IMR-90 (cell line): ENCODE measurements around the gene PNMA6F. TPM values are rescaled to one million over a fixed set of nuclear protein-coding genes. Genes with fewer than 3 reads are reported as not detected.

Experiments used
- ATAC-seq: fragments of 200-7000 bp; cut with Tn5 transposase; 2 replicates; pipeline ENCODE4 v1.9.1; 2020; ENCODE audit warnings: low read depth, mild to moderate bottlenecking, moderate library complexity
- BruUV-seq: library from RNA; stranded (reverse); fragments of 400-500 nt; replicated peaks from 2 replicates; lab custom pipeline; 2021; lab: Mats Ljungman, UMichigan
- CTCF ChIA-PET: fragments of 300-600 bp; formaldehyde crosslinking; extraction: SDS; loops from one replicate; lab custom pipeline; 2021; ENCODE audit warnings: antibody characterized with exemption; lab: Yijun Ruan, JAX
- POLR2A ChIA-PET: fragments of 300-600 bp; sonication (Branson Sonifier 250); formaldehyde crosslinking; loops from one replicate; lab custom pipeline; 2022; ENCODE audit warnings: antibody characterized with exemption; ENCODE audit not compliant: unreplicated experiment; lab: Charles Lee
- DNase-seq: peaks from one replicate; pipeline ENCODE4 v3.0.0; 2013
- H2AFZ ChIP-seq: replicated peaks from 2 replicates; pipeline ENCODE3; 2013; ENCODE audit warnings: low read length, mild to moderate bottlenecking; ENCODE audit not compliant: poor library complexity
- H2AK5ac ChIP-seq: 2 replicates; pipeline ENCODE4 v1.6.1; 2013; ENCODE audit warnings: low read depth, low read length, inconsistent platforms
- H2AK9ac ChIP-seq: replicated peaks from 2 replicates; pipeline ENCODE3; 2013; ENCODE audit warnings: mild to moderate bottlenecking, low read depth, low read length, moderate library complexity; ENCODE audit not compliant: poor library complexity
- H2BK120ac ChIP-seq: 2 replicates; pipeline ENCODE4 v1.6.1; 2013; ENCODE audit warnings: low read depth, low read length, inconsistent platforms
- H2BK15ac ChIP-seq: 3 replicates; pipeline ENCODE4 v1.6.1; 2013; ENCODE audit warnings: low read depth, low read length, inconsistent platforms
- H2BK20ac ChIP-seq: 2 replicates; pipeline ENCODE4 v1.6.1; 2013; ENCODE audit warnings: low read depth, mild to moderate bottlenecking, inconsistent platforms, low read length, moderate library complexity
- H2BK5ac ChIP-seq: 2 replicates; pipeline ENCODE4 v1.6.1; 2013; ENCODE audit warnings: mild to moderate bottlenecking, low read depth, low read length, inconsistent platforms; ENCODE audit not compliant: poor library complexity, severe bottlenecking
- H3K14ac ChIP-seq: replicated peaks from 2 replicates; pipeline ENCODE4 v1.6.1; 2013; ENCODE audit warnings: low read depth, low read length, inconsistent platforms
- H3K18ac ChIP-seq: 2 replicates; pipeline ENCODE4 v1.6.1; 2013; ENCODE audit warnings: low read depth, low read length, control low read depth
- H3K23ac ChIP-seq: 2 replicates; pipeline ENCODE4 v1.6.1; 2013; ENCODE audit warnings: low read depth, low read length, inconsistent platforms
- H3K27ac ChIP-seq: 2 replicates; pipeline ENCODE4 v1.5.1; 2013; ENCODE audit warnings: mild to moderate bottlenecking, control low read depth, low read length; ENCODE audit not compliant: insufficient read depth
- H3K27me3 ChIP-seq: 2 replicates; pipeline ENCODE4 v1.6.1; 2013; ENCODE audit warnings: low read length; ENCODE audit not compliant: control insufficient read depth, insufficient read depth
- H3K36me3 ChIP-seq: 2 replicates; pipeline ENCODE4 v1.6.1; 2013; ENCODE audit warnings: low read length, mixed read lengths; ENCODE audit not compliant: control insufficient read depth, insufficient read depth
- H3K4ac ChIP-seq: 2 replicates; pipeline ENCODE4 v1.6.1; 2013; ENCODE audit warnings: low read depth, low read length, inconsistent platforms
- H3K4me1 ChIP-seq: 2 replicates; pipeline ENCODE4 v1.6.1; 2013; ENCODE audit warnings: low read length, mixed read lengths; ENCODE audit not compliant: control insufficient read depth, insufficient read depth
- H3K4me2 ChIP-seq: 2 replicates; pipeline ENCODE4 v1.6.1; 2013; ENCODE audit warnings: low read depth, mild to moderate bottlenecking, control low read depth, low read length, moderate library complexity
- H3K4me3 ChIP-seq: 2 replicates; pipeline ENCODE4 v1.5.1; 2013; ENCODE audit warnings: low read depth, mild to moderate bottlenecking, control low read depth, low read length, moderate library complexity; ENCODE audit not compliant: insufficient read depth
- H3K56ac ChIP-seq: 2 replicates; pipeline ENCODE4 v1.6.1; 2013; ENCODE audit warnings: low read length, inconsistent platforms; ENCODE audit not compliant: insufficient read depth; ENCODE audit errors: extremely low read depth
- H3K79me1 ChIP-seq, 2 experiments: 2 replicates each; pipeline ENCODE4 v1.6.1; 2013; ENCODE audit warnings: low read length in 2 of 2, inconsistent platforms in 1 of 2, low read depth in 1 of 2
- H3K9ac ChIP-seq: 2 replicates; pipeline ENCODE4 v1.6.1; 2013; ENCODE audit warnings: low read depth, low read length, control low read depth
- H3K9me1 ChIP-seq: 2 replicates; pipeline ENCODE4 v1.6.1; 2013; ENCODE audit warnings: low read length, inconsistent platforms; ENCODE audit not compliant: insufficient read depth
- H3K9me3 ChIP-seq: 2 replicates; pipeline ENCODE4 v1.6.1; 2013; ENCODE audit warnings: low read length; ENCODE audit not compliant: control insufficient read depth, insufficient read depth
- H4K20me1 ChIP-seq: 2 replicates; pipeline ENCODE4 v1.6.1; 2013; ENCODE audit warnings: low read length, inconsistent platforms; ENCODE audit not compliant: insufficient read depth
- H4K5ac ChIP-seq: 2 replicates; pipeline ENCODE4 v1.6.1; 2013; ENCODE audit warnings: mild to moderate bottlenecking, low read depth, low read length, control low read depth
- H4K8ac ChIP-seq, 2 experiments: 2 replicates each; pipeline ENCODE4 v1.6.1; 2013; ENCODE audit warnings: low read depth in 2 of 2, low read length in 2 of 2, control low read depth in 1 of 2, inconsistent platforms in 1 of 2
- H4K91ac ChIP-seq: 2 replicates; pipeline ENCODE4 v1.6.1; 2013; ENCODE audit warnings: low read depth, low read length, inconsistent platforms; ENCODE audit not compliant: insufficient read depth
- BHLHE40 ChIP-seq: fragments of 150-350 bp; IDR thresholded peaks from 2 replicates; pipeline ENCODE4 v1.6.1; 2016; ENCODE audit warnings: mild to moderate bottlenecking, low read depth, low read length
- CEBPB ChIP-seq: IDR thresholded peaks from 2 replicates; pipeline ENCODE4 v1.6.1; 2012; ENCODE audit warnings: low read depth, low read length, improper control_type of control experiment
- CHD1 ChIP-seq: IDR thresholded peaks from 2 replicates; pipeline ENCODE4 v1.6.1; 2012; ENCODE audit warnings: low read depth, low read length, improper control_type of control experiment
- CTCF ChIP-seq: conservative IDR thresholded peaks from 2 replicates; pipeline ENCODE4 v1.5.1; 2012; ENCODE audit warnings: mild to moderate bottlenecking, low read depth, low read length, improper control_type of control experiment
- ELK1 ChIP-seq: fragments of 150-350 bp; IDR thresholded peaks from 2 replicates; pipeline ENCODE4 v1.6.1; 2016; ENCODE audit warnings: low read depth, mild to moderate bottlenecking, low read length, moderate library complexity, borderline replicate concordance
- FOS ChIP-seq: fragments of 150-350 bp; IDR thresholded peaks from 2 replicates; pipeline ENCODE4 v1.6.1; 2016; ENCODE audit warnings: low read depth, low read length
- MAFK ChIP-seq: IDR thresholded peaks from 2 replicates; pipeline ENCODE4 v1.6.1; 2012; ENCODE audit warnings: low read depth, low read length, improper control_type of control experiment
- MAZ ChIP-seq: IDR thresholded peaks from 2 replicates; pipeline ENCODE4 v1.6.1; 2012; ENCODE audit warnings: low read depth, mild to moderate bottlenecking, low read length, improper control_type of control experiment, moderate library complexity, borderline replicate concordance
- MXI1 ChIP-seq: IDR thresholded peaks from 2 replicates; pipeline ENCODE4 v1.6.1; 2012; ENCODE audit warnings: low read depth, mild to moderate bottlenecking, low read length, moderate library complexity, borderline replicate concordance
- NFE2L2 ChIP-seq: fragments of 150-350 bp; IDR thresholded peaks from 2 replicates; pipeline ENCODE4 v1.6.1; 2016; ENCODE audit warnings: low read depth, mild to moderate bottlenecking, low read length
- POLR2A ChIP-seq: IDR thresholded peaks from 2 replicates; pipeline ENCODE4 v1.6.1; 2012; ENCODE audit warnings: mild to moderate bottlenecking, low read depth, low read length
- RAD21 ChIP-seq: IDR thresholded peaks from 2 replicates; pipeline ENCODE4 v1.6.1; 2012; ENCODE audit warnings: low read length, improper control_type of control experiment
- RCOR1 ChIP-seq: IDR thresholded peaks from 2 replicates; pipeline ENCODE4 v1.6.1; 2012; ENCODE audit warnings: mild to moderate bottlenecking, low read length, improper control_type of control experiment; ENCODE audit not compliant: insufficient replicate concordance
- RFX5 ChIP-seq: IDR thresholded peaks from 2 replicates; pipeline ENCODE4 v1.8.0; 2012; ENCODE audit warnings: low read depth, mild to moderate bottlenecking, low read length, moderate library complexity
- SMC3 ChIP-seq: fragments of 150-350 bp; IDR thresholded peaks from 2 replicates; pipeline ENCODE4 v1.6.1; 2016; ENCODE audit warnings: low read depth, mild to moderate bottlenecking, antibody characterized with exemption, low read length, moderate library complexity
- USF2 ChIP-seq: fragments of 150-350 bp; IDR thresholded peaks from 2 replicates; pipeline ENCODE4 v1.6.1; 2017; ENCODE audit warnings: mild to moderate bottlenecking, antibody characterized with exemption, low read length, low read depth
- WGBS, 2 experiments: methylation state at CpG; one replicate each; pipeline versions ENCODE4 v1.1.5 to v1.1.7; 2013; ENCODE audit warnings: missing lambda C conversion rate in 2 of 2; ENCODE audit not compliant: insufficient read length in 1 of 2; ENCODE audit errors: extremely low coverage in 2 of 2; 5-methylcytosine and 5-hydroxymethylcytosine counted together
- dilution Hi-C: fragments of 300-500 bp; cut with HindIII; formaldehyde crosslinking; loops from one replicate; pipeline ENCODE4 v1.14.3; 2018; ENCODE audit warnings: low sequenced_read_pairs; ENCODE audit not compliant: unreplicated experiment
- in situ Hi-C: fragments of 300-500 bp; cut with MboI; formaldehyde crosslinking; loops from 3 replicates; pipeline ENCODE4 v1.14.3; 2019; ENCODE audit warnings: low sequenced_read_pairs, inconsistent platforms, mixed read lengths
- intact Hi-C: fragments of 100-400 bp; cut with micrococcal nuclease; formaldehyde crosslinking; loops from 2 replicates; pipeline ENCODE4 v1.10.0; 2022
- polyA plus RNA-seq, 3 experiments: library from polyadenylated mRNA; depleted of rRNA; stranded (reverse); fragments of >200 nt; gene quantifications; 2 replicates each; pipeline ENCODE4 v1.2.3, GENCODE V29; 2012; ENCODE audit warnings: low replicate concordance in 1 of 3
- total RNA-seq: library from RNA; depleted of rRNA; stranded (reverse); fragments of >200 nt; gene quantifications from 2 replicates; pipeline ENCODE4 v1.2.3, GENCODE V29; 2012

The PNMA6F gene
- total and polyA plus RNA-seq, 2 of the 4 experiments (the other 2 are of a cell fraction), result not detected

- Histone ChIP-seq H3K23ac (no peak overlapping the region), H3K36me3 (no peaks in the 10 kb centered on the region), H3K79me1 (no peaks in the 10 kb centered on the region), H3K9me3 (peaks cover 2% of the 10 kb centered on the region; the same call in 1 of the 2 replicates), H2BK15ac (no peak overlapping the region), H2AK9ac (no peak overlapping the region), H3K27ac (no peak overlapping the region), H3K4me2 (no peak overlapping the region), H3K27me3 (peaks cover 9% of the 10 kb centered on the region; the same call in 1 of the 2 replicates), H2BK20ac (no peak overlapping the region), H3K9ac (no peak overlapping the region), H2BK120ac (no peak overlapping the region), H3K4me3 (no peak overlapping the region), H4K91ac (no peak overlapping the region), H3K4me1 (no peaks in the 10 kb centered on the region), H4K8ac (no peak overlapping the region), H2BK5ac (no peak overlapping the region), H2AK5ac (no peak overlapping the region), H4K5ac (no peak overlapping the region), H3K14ac (no peak overlapping the region), H3K4ac (no peak overlapping the region), H3K9me1 (no peaks in the 10 kb centered on the region), H2AFZ (no peak overlapping the region), H4K20me1 (no peaks in the 10 kb centered on the region), H3K18ac (no peak overlapping the region), H3K56ac (no peak overlapping the region)
- ChIA-PET POLR2A (no interaction called here), CTCF (no interaction called here)
- no peak for TF ChIP-seq MAFK
- no peak for TF ChIP-seq FOS
- no peak for TF ChIP-seq CTCF
- no peak for TF ChIP-seq RFX5
- TF ChIP-seq CHD1, result no peak
- TF ChIP-seq BHLHE40, result no peak
- TF ChIP-seq CEBPB, result no peak
- TF ChIP-seq ELK1, result no peak
- no peak for TF ChIP-seq RAD21
- TF ChIP-seq SMC3, result no peak
- no peak for TF ChIP-seq RCOR1
- no peak for TF ChIP-seq POLR2A
- TF ChIP-seq USF2, result no peak
- TF ChIP-seq MXI1, result no peak
- no peak for TF ChIP-seq NFE2L2
- no peak for TF ChIP-seq MAZ
- in situ Hi-C loops, result no loop called here
- dilution Hi-C loops, result no loop called here
- BruUV-seq, result no TSS peak
- DNase-seq (no peak), ATAC-seq (no peak)
- intact Hi-C loops, result no loop called here
- WGBS, 2 experiments, result 59% methylated on average over 3 of the region's 8 CpGs; no CpG with 5 or more reads in 1 of the 2 experiments
These were observed 4.3 kb downstream of the PNMA6F start for GRCh38 chrX:153317306-153317705.
